Mesenchymal stem cell (in vitro differentiated cells and primary cell): ENCODE results near the gene ABHD2.

Source experiments
- DNase-seq: peaks from one replicate; pipeline ENCODE4 v3.0.0-alpha.2; 2013
- H2AFZ ChIP-seq: one replicate; pipeline ENCODE4 v1.6.1; 2013; ENCODE audit warnings: low read depth, mild to moderate bottlenecking, control low read depth, inconsistent platforms, low read length, moderate library complexity
- H2AK5ac ChIP-seq: 2 replicates; pipeline ENCODE4 v1.6.1; 2013; ENCODE audit warnings: low read length, moderate library complexity, mild to moderate bottlenecking, inconsistent platforms; ENCODE audit not compliant: severe bottlenecking
- H2BK120ac ChIP-seq: one replicate; pipeline ENCODE4 v1.6.1; 2013; ENCODE audit warnings: low read depth, mild to moderate bottlenecking, inconsistent platforms, low read length, moderate library complexity
- H2BK12ac ChIP-seq, 2 experiments: one replicate each; pipeline ENCODE4 v1.6.1; 2013; ENCODE audit warnings: inconsistent platforms in 2 of 2, low read length in 2 of 2, mild to moderate bottlenecking in 2 of 2, moderate library complexity in 2 of 2, control low read depth in 1 of 2
- H2BK15ac ChIP-seq: one replicate; pipeline ENCODE4 v1.6.1; 2013; ENCODE audit warnings: mild to moderate bottlenecking, low read depth, inconsistent platforms; ENCODE audit not compliant: poor library complexity, severe bottlenecking
- H2BK5ac ChIP-seq: 2 replicates; pipeline ENCODE4 v1.6.1; 2013; ENCODE audit warnings: low read depth, mild to moderate bottlenecking, low read length, control low read depth, inconsistent platforms; ENCODE audit not compliant: poor library complexity, severe bottlenecking
- H3K14ac ChIP-seq, 2 experiments: one replicate each; pipeline ENCODE4 v1.6.1; 2013; ENCODE audit warnings: inconsistent platforms in 2 of 2, low read length in 2 of 2, control low read depth in 1 of 2, mild to moderate bottlenecking in 1 of 2, moderate library complexity in 1 of 2
- H3K18ac ChIP-seq, 2 experiments: one replicate each; pipeline ENCODE4 v1.6.1; 2013; ENCODE audit warnings: inconsistent platforms in 2 of 2, low read length in 2 of 2, control low read depth in 1 of 2, low read depth in 1 of 2, mild to moderate bottlenecking in 1 of 2
- H3K23ac ChIP-seq, 2 experiments: one replicate each; pipeline ENCODE4 v1.6.1; 2013; ENCODE audit warnings: inconsistent platforms in 2 of 2, low read length in 2 of 2, mild to moderate bottlenecking in 2 of 2, moderate library complexity in 2 of 2, control low read depth in 1 of 2
- H3K27ac ChIP-seq: 2 replicates; pipeline ENCODE4 v1.5.1; 2013; ENCODE audit warnings: mild to moderate bottlenecking, moderate library complexity, low read length, control low read depth, inconsistent platforms; ENCODE audit not compliant: poor library complexity, severe bottlenecking
- H3K27me3 ChIP-seq, 2 experiments: 2 replicates each; pipeline versions ENCODE4 v1.6.1 to v1.7.0; 2013; ENCODE audit warnings: low read length in 2 of 2, mild to moderate bottlenecking in 2 of 2, moderate library complexity in 2 of 2, control low read depth in 1 of 2, inconsistent platforms in 1 of 2; ENCODE audit not compliant: control insufficient read depth in 1 of 2, insufficient read depth in 1 of 2
- H3K36me3 ChIP-seq, 2 experiments: 2 replicates each; pipeline versions ENCODE4 v1.6.1 to v1.7.0; 2013; ENCODE audit warnings: low read length in 2 of 2, control low read depth in 1 of 2, inconsistent platforms in 1 of 2, low read depth in 1 of 2, mild to moderate bottlenecking in 1 of 2; ENCODE audit not compliant: insufficient read depth in 2 of 2, control insufficient read depth in 1 of 2
- H3K4ac ChIP-seq, 2 experiments: one replicate each; pipeline ENCODE4 v1.6.1; 2013; ENCODE audit warnings: inconsistent platforms in 2 of 2, low read length in 2 of 2, mild to moderate bottlenecking in 2 of 2, moderate library complexity in 2 of 2, control low read depth in 1 of 2, low read depth in 1 of 2
- H3K4me1 ChIP-seq: 2 replicates; pipeline ENCODE4 v1.6.1; 2013; ENCODE audit warnings: low read depth, low read length, control low read depth; ENCODE audit not compliant: control insufficient read depth, insufficient read depth
- H3K4me2 ChIP-seq: 2 replicates; pipeline ENCODE4 v1.6.1; 2013; ENCODE audit warnings: low read length, mild to moderate bottlenecking, inconsistent platforms; ENCODE audit not compliant: poor library complexity, severe bottlenecking
- H3K4me3 ChIP-seq, 2 experiments: 2 replicates each; pipeline versions ENCODE4 v1.5.1 to v1.7.0; 2013; ENCODE audit warnings: low read length in 2 of 2, mild to moderate bottlenecking in 2 of 2, control low read depth in 1 of 2, low read depth in 1 of 2; ENCODE audit not compliant: insufficient read depth in 1 of 2
- H3K79me1 ChIP-seq: replicated peaks from 2 replicates; pipeline ENCODE4 v1.6.1; 2013; ENCODE audit warnings: mild to moderate bottlenecking, control low read depth, low read length, inconsistent platforms; ENCODE audit not compliant: poor library complexity, severe bottlenecking
- H3K9ac ChIP-seq: 2 replicates; pipeline ENCODE4 v1.7.0; 2013; ENCODE audit warnings: mild to moderate bottlenecking, low read length, moderate library complexity
- H3K9me3 ChIP-seq: 2 replicates; pipeline ENCODE4 v1.7.0; 2013; ENCODE audit warnings: mild to moderate bottlenecking, low read length; ENCODE audit not compliant: control insufficient read depth
- H4K8ac ChIP-seq: one replicate; pipeline ENCODE4 v1.6.1; 2013; ENCODE audit warnings: inconsistent platforms, mild to moderate bottlenecking, low read length, moderate library complexity
- H4K91ac ChIP-seq: one replicate; pipeline ENCODE4 v1.6.1; 2013; ENCODE audit warnings: mild to moderate bottlenecking, low read length, inconsistent platforms
- WGBS: methylation state at CpG from one replicate; pipeline ENCODE4 v1.1.7; 2013; ENCODE audit warnings: mixed read lengths; 5-methylcytosine and 5-hydroxymethylcytosine counted together

The ABHD2 gene

GRCh38 chr15:89171136-89172072, 83.1 kb downstream of the ABHD2 start:
- H3K4me3 ChIP-seq, result no peak overlapping the region
- no peak overlapping the region for H3K9ac ChIP-seq
- H3K18ac ChIP-seq, result no peak overlapping the region
- H2AFZ ChIP-seq, result no peak overlapping the region
- H3K4me1 ChIP-seq, result peaks cover 11% of the 10 kb centered on the region
- no peak overlapping the region for H2BK12ac ChIP-seq
- 59% methylated on average over 10 of the region's 12 CpGs for WGBS
- H3K23ac ChIP-seq, result no peak overlapping the region
- H2BK5ac ChIP-seq, result no peak overlapping the region
- H4K8ac ChIP-seq, result no peak overlapping the region
- H3K14ac ChIP-seq, result no peak overlapping the region
- no peak overlapping the region for H2BK120ac ChIP-seq
- no peak overlapping the region for H3K4me2 ChIP-seq
- H3K79me1 ChIP-seq, result peaks cover 8% of the 10 kb centered on the region
- peaks cover 9 to 68% of the 10 kb centered on the region in 2 experiments for H3K36me3 ChIP-seq
- H3K4ac ChIP-seq, result no peak overlapping the region
- H3K27ac ChIP-seq, result no peak overlapping the region
- peak; percentile 46 for DNase-seq
- no peak overlapping the region for H2BK15ac ChIP-seq
- H4K91ac ChIP-seq, result no peak overlapping the region
- H3K9me3 ChIP-seq, result no peaks in the 10 kb centered on the region
- no peaks in the 10 kb centered on the region for H3K27me3 ChIP-seq
- no peak overlapping the region for H2AK5ac ChIP-seq

- H3K4me1 ChIP-seq, result peaks cover 5% of the 10 kb centered on the region
- peak overlapping the region; percentile 23 for H3K9ac ChIP-seq
- no peak overlapping the region for H3K4me3 ChIP-seq
- H2AFZ ChIP-seq, result no peak overlapping the region
- H3K79me1 ChIP-seq, result peaks cover 8% of the 10 kb centered on the region
- no peak overlapping the region for H3K18ac ChIP-seq
- H3K36me3 ChIP-seq, result peaks cover 13 to 72% of the 10 kb centered on the region in 2 experiments
- no peak overlapping the region for H2AK5ac ChIP-seq
- H2BK15ac ChIP-seq, result no peak overlapping the region
- H3K14ac ChIP-seq, result no peak overlapping the region
- H3K23ac ChIP-seq, result no peak overlapping the region
- no peaks in the 10 kb centered on the region for H3K27me3 ChIP-seq
- DNase-seq, result no peak
- no peak overlapping the region for H2BK5ac ChIP-seq
- H4K8ac ChIP-seq, result no peak overlapping the region
- no peak overlapping the region for H3K27ac ChIP-seq
- no peak overlapping the region for H3K4ac ChIP-seq
- H2BK12ac ChIP-seq, result no peak overlapping the region
- H4K91ac ChIP-seq, result no peak overlapping the region
- no peak overlapping the region for H2BK120ac ChIP-seq
- no peaks in the 10 kb centered on the region for H3K9me3 ChIP-seq
- no peak overlapping the region for H3K4me2 ChIP-seq
- 88% methylated on average over 2 of the region's 2 CpGs for WGBS
Observed at GRCh38 chr15:89172921-89173320, 84.7 kb downstream of the ABHD2 start.

- Histone ChIP-seq H3K27me3 (no peaks in the 10 kb centered on the region), H3K79me1 (peaks cover 7% of the 10 kb centered on the region), H3K36me3 (peaks cover 24 to 77% of the 10 kb centered on the region in 2 experiments), H3K4ac (no peak overlapping the region), H4K8ac (no peak overlapping the region), H2BK5ac (no peak overlapping the region), H3K4me2 (no peak overlapping the region), H3K18ac (no peak overlapping the region), H2BK120ac (no peak overlapping the region), H4K91ac (no peak overlapping the region), H3K9me3 (no peaks in the 10 kb centered on the region), H2AFZ (no peak overlapping the region), H3K23ac (no peak overlapping the region), H2BK15ac (no peak overlapping the region), H2AK5ac (no peak overlapping the region), H2BK12ac (no peak overlapping the region), H3K4me1 (peaks cover 2% of the 10 kb centered on the region), H3K4me3 (no peak overlapping the region), H3K14ac (no peak overlapping the region), H3K27ac (no peak overlapping the region), H3K9ac (no peak overlapping the region)
- WGBS, result 95% methylated on average over 4 of the region's 5 CpGs
- no peak for DNase-seq
Observed at GRCh38 chr15:89174476-89174875, 86.2 kb downstream of the ABHD2 start.

DNA sequence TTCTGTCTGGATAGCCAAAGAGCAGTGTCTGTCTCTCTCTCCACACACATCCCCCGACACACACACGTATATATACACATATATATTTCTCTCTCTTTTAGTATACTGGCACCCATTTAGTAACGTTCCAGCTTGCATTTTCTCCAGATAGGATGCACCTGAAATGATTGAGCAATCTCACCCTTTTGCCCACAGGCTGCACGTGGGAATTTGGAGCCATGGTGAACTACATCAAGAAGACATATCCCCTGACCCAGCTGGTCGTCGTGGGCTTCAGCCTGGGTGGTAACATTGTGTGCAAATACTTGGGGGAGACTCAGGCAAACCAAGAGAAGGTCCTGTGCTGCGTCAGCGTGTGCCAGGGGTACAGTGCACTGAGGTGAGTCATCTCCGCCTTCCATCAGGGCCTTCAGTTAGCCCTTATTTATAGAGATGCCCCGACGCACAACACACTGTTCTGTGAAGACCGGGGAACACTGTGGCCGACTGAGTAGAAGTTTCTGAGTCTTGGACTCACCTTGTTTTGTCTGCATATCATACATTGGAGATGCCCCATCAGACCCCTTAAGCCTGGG, 87.4 kb downstream of the ABHD2 start:
- no peaks in the 10 kb centered on the region for H3K27me3 ChIP-seq
- H4K91ac ChIP-seq, result no peak overlapping the region
- no peak overlapping the region for H3K14ac ChIP-seq
- WGBS, result 94% methylated on average over 13 of the region's 13 CpGs
- H3K9me3 ChIP-seq, result no peaks in the 10 kb centered on the region
- no peak overlapping the region for H2BK5ac ChIP-seq
- H2BK15ac ChIP-seq, result no peak overlapping the region
- H4K8ac ChIP-seq, result no peak overlapping the region
- no peak overlapping the region for H3K4me3 ChIP-seq
- no peak overlapping the region for H2BK120ac ChIP-seq
- H2AFZ ChIP-seq, result no peak overlapping the region
- H3K79me1 ChIP-seq, result peaks cover 10% of the 10 kb centered on the region
- H3K18ac ChIP-seq, result no peak overlapping the region
- no peak overlapping the region for H2AK5ac ChIP-seq
- no peak overlapping the region for H3K27ac ChIP-seq
- no peak overlapping the region for H3K23ac ChIP-seq
- no peak overlapping the region for H3K9ac ChIP-seq
- no peak for DNase-seq
- no peak overlapping the region for H3K4ac ChIP-seq
- no peak overlapping the region for H2BK12ac ChIP-seq
- H3K4me2 ChIP-seq, result no peak overlapping the region
- H3K36me3 ChIP-seq, result peaks cover 27 to 81% of the 10 kb centered on the region in 2 experiments
- H3K4me1 ChIP-seq, result peaks cover 2% of the 10 kb centered on the region
